ENCODE measurements around the gene RAD51AP1. TPM values are rescaled to one million over a fixed set of nuclear protein-coding genes. Genes with fewer than 3 reads are reported as not detected.

Gene RAD51AP1
- total and polyA plus RNA-seq, 2 of the 8 experiments (the other 6 are each of a cell fraction or from before 2014, with no cell fraction given) = 29.7 to 48.3 TPM

- Histone ChIP-seq H3K4me3 (ENCODE audit: extremely low read depth in 1 of 4, insufficient read depth in 2 of 4, low read depth in 3 of 4, low read length in 4 of 4) (no peak overlapping the region), H4K5ac (ENCODE audit: insufficient read length, low read depth, low read length) (no peak overlapping the region), H3K79me2 (ENCODE audit: control insufficient read depth in 1 of 2, insufficient read depth in 2 of 2, low read length in 2 of 2) (no peaks in the 10 kb centered on the region), H2BK20ac (ENCODE audit: low read length) (no peak overlapping the region), H4K20me1 (replicated peaks in 1 of 2; ENCODE audit: control insufficient read depth in 1 of 2, insufficient read depth in 2 of 2, low read length in 2 of 2) (no peaks in the 10 kb centered on the region), H2AFZ (ENCODE audit: low read length) (no peak overlapping the region), H4K8ac (ENCODE audit: extremely low read depth, insufficient read depth, low read length) (no peak overlapping the region), H2AK5ac (ENCODE audit: low read depth, low read length) (no peak overlapping the region), H3K9me3 (ENCODE audit: insufficient read depth in 2 of 2, low read depth in 1 of 2, low read length in 1 of 2) (no peaks in the 10 kb centered on the region), H3K27ac (ENCODE audit: low read depth, low read length) (no peak overlapping the region), H3K4me2 (ENCODE audit: insufficient read depth in 1 of 2, low read depth in 2 of 2, low read length in 2 of 2) (no peak overlapping the region), H3K79me1 (ENCODE audit: low read depth, low read length) (no peaks in the 10 kb centered on the region; the same call in 1 of the 2 replicates), H2BK12ac (ENCODE audit: low read depth, low read length) (no peak overlapping the region), H3K14ac (ENCODE audit: insufficient read length) (no peak overlapping the region), H3K4me1 (replicated peaks in 1 of 4; ENCODE audit: control insufficient read depth in 3 of 4, insufficient read depth in 4 of 4, low read length in 3 of 4) (0 out of 7 replicates have a peak, but pooled peaks cover 0 to 3% (median 0%) of the 10 kb centered on the region in 4 experiments), H4K91ac (replicated peaks; ENCODE audit: insufficient read length, low read length) (no peak overlapping the region), H3K18ac (ENCODE audit: extremely low read depth, low read length) (no peak overlapping the region), H2BK5ac (ENCODE audit: low read depth, low read length) (no peak overlapping the region), H3K56ac (replicated peaks; ENCODE audit: insufficient read length, low read depth, low read length) (no peak overlapping the region), H3K27me3 (replicated peaks in 1 of 4; ENCODE audit: control insufficient read depth in 3 of 4, extremely low read depth in 1 of 4, insufficient read depth in 3 of 4, low read length in 3 of 4) (no peaks in the 10 kb centered on the region), H3K9ac (replicated peaks in 1 of 4; ENCODE audit: extremely low read depth in 1 of 4, low read depth in 3 of 4, low read length in 3 of 4) (no peak overlapping the region), H3K23ac (ENCODE audit: insufficient read length) (no peak overlapping the region), H3K23me2 (ENCODE audit: low read depth, low read length) (no peaks in the 10 kb centered on the region), H2BK120ac (replicated peaks; ENCODE audit: low read depth, low read length) (no peak overlapping the region), H3K4ac (replicated peaks; ENCODE audit: insufficient read length, low read depth, low read length) (no peak overlapping the region), H3K36me3 (ENCODE audit: control insufficient read depth in 2 of 4, insufficient read depth in 4 of 4, low read length in 3 of 4) (peaks cover 10 to 65% (median 27%) of the 10 kb centered on the region in 4 experiments; a peak in 7 of 8 replicates), H2BK15ac (ENCODE audit: low read length) (no peak overlapping the region)
- 89% methylated on average over 4 of the region's 4 CpGs; no CpG with 5 or more reads in 1 of the 2 experiments for WGBS, 2 experiments (ENCODE audit: extremely low coverage in 1 of 2, insufficient coverage in 1 of 2, insufficient read length in 1 of 2, insufficient replicate concordance in 2 of 2, low coverage in 1 of 2, low lambda C conversion rate in 2 of 2, missing lambda C conversion rate in 1 of 2)
- ChIA-PET CTCF (ENCODE audit: partially characterized antibody) (interaction anchor here (0.6 to 0.7 kb wide), 2 partner anchors 35 to 518 kb away, joined by 3 to 4 read pairs; no protein-coding TSS in a partner anchor), POLR2A (ENCODE audit: partially characterized antibody) (interaction anchor here (0.8 to 1.5 kb wide), 3 partner anchors 8 to 15 kb away, joined by 3 read pairs; partner anchors contain the start of genes DYRK4 and RAD51AP1)
- DNase-seq (ENCODE audit: low read depth in 1 of 2, low spot score in 2 of 2) (no peak), FAIRE-seq (no peak)
- TF ChIP-seq CEBPB (IDR thresholded peaks at IDR 0.05; ENCODE audit: low read depth, low read length) (no peak), GABPA (IDR thresholded peaks at IDR 0.05; ENCODE audit: borderline replicate concordance, insufficient read depth, low read length) (no peak), YY1 (IDR thresholded peaks at IDR 0.05; ENCODE audit: low read depth, low read length) (no peak), NANOG (IDR thresholded peaks at IDR 0.05; ENCODE audit: insufficient read depth, low read depth, low read length, poor library complexity, severe bottlenecking) (no peak), RXRA (IDR thresholded peaks at IDR 0.05; ENCODE audit: insufficient read depth, low read depth, low read length) (no peak), BCL11A (IDR thresholded peaks at IDR 0.05; ENCODE audit: low read depth in 2 of 2, low read length in 2 of 2) (no peak), NRF1 (IDR thresholded peaks at IDR 0.05; ENCODE audit: low read depth, low read length) (no peak), CTCF (IDR thresholded peaks at IDR 0.05; ENCODE audit: control extremely low read depth in 1 of 3, insufficient read depth in 1 of 3, low read depth in 1 of 3, low read length in 3 of 3) (no peak), TEAD4 (IDR thresholded peaks at IDR 0.05; ENCODE audit: low read depth, low read length) (no peak), HDAC6 (IDR thresholded peaks at IDR 0.05; ENCODE audit: low read depth, low read length) (no peak)
Observed at GRCh38 chr12:4553943-4554342, 15.3 kb downstream of the RAD51AP1 start.
